Choroid plexus epithelial cell (primary cell): ENCODE data around the gene SCGB1C2.
"Not testable (repeated sequence)": the region's sequence is repeated elsewhere in the genome, so short reads cannot be mapped to it uniquely, and the experiment has no call there.

Experiments
- DNase-seq: peaks from one replicate; pipeline ENCODE4 v3.0.0-alpha.2; 2010; ENCODE audit warnings: low read depth
- H3K4me3 ChIP-seq: 2 replicates; pipeline ENCODE4 v1.5.1; 2011; ENCODE audit warnings: low read depth, mild to moderate bottlenecking, control low read depth, low read length, moderate library complexity
- TF ChIP-seq, protein P1 (sequence below): conservative IDR thresholded peaks from 2 replicates; pipeline ENCODE4 v1.5.1; 2011; ENCODE audit warnings: low read depth, mild to moderate bottlenecking, control low read depth, inconsistent platforms, low read length, moderate library complexity

Gene SCGB1C2

DNA sequence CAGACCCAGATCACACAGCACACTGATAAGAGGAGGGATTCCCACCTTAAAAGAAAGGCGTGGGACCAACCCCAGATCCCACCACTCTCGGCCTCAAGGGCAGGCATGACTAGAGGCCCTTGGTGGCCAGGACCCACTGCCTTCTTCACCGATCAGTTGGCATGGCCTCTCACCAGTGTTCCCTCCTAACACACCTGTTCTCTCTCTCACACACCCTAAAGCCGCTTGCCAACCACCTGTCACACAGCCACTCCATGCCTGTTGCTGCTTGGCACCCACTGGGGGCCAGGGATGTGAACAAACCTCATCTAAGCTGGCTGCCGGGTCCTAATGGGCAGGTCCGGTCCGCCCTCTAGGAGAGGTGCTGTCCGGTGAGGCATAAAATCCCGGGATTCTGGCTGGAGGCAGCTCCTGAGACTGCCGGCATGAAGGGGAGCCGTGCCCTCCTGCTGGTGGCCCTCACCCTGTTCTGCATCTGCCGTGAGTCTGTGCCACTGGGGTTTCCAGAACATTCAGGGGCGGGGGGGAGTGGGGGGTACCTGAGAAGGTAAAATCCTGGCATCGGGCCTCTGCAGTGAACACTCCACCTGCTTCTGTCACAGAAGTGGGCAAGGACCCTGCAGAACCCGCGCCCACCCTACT, at the start of gene SCGB1C2:
Gene SCGB1C2 (plus strand): TSS at position 404 of the 642 bp plus-strand sequence. CDS start 22 bp downstream, at position 426.
- DNase-seq, H3K4me3 ChIP-seq: not testable (repeated sequence)

DNA sequence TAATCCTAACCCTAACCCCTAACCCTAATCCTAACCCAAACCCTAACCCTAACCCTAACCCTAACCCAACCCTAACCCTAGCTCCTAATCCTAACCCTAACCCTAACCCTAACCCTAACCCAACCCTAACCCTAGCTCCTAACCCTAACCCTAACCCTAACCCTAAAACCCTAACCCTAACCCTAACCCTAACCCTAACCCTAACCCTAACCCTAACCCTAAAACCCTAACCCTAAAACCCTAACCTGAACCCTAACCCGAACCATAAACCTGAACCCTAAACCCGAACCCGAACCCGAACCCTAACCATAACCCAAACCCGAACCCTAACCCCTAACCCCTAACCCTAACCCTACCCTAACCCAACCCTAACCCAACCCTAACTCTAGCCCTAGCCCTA, 24.3 kb upstream of the SCGB1C2 start:
- not testable (repeated sequence) for DNase-seq

DNA sequence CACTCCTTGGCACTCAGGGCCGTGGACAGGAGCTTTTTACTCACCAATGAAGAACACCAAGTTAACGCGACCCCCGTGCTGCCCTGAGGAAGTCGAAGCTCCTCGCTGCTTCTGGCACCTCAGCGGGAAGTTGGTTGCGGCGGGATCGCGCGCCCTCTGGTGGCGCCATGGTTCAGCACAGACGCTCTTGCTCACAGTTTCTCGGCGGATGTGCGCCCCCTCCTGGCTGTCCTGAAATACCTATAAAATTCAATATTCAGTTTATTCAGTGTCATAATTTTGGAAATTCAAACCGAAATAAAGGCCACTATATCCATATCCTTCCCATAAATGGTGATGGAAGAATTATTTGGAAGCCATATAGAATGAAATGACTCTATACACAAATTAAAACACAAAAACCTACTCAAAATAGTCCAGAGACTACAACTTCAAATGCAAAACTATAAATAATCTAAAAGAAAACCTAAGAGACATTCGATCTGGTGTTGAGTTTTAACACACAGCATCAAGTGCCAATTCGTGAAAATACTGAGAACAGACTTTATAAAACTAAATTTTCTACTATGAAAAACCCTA, 18.9 kb upstream of the SCGB1C2 start:
- DNase-seq, H3K4me3 ChIP-seq: not testable (repeated sequence)
- TF ChIP-seq, protein P1, sequence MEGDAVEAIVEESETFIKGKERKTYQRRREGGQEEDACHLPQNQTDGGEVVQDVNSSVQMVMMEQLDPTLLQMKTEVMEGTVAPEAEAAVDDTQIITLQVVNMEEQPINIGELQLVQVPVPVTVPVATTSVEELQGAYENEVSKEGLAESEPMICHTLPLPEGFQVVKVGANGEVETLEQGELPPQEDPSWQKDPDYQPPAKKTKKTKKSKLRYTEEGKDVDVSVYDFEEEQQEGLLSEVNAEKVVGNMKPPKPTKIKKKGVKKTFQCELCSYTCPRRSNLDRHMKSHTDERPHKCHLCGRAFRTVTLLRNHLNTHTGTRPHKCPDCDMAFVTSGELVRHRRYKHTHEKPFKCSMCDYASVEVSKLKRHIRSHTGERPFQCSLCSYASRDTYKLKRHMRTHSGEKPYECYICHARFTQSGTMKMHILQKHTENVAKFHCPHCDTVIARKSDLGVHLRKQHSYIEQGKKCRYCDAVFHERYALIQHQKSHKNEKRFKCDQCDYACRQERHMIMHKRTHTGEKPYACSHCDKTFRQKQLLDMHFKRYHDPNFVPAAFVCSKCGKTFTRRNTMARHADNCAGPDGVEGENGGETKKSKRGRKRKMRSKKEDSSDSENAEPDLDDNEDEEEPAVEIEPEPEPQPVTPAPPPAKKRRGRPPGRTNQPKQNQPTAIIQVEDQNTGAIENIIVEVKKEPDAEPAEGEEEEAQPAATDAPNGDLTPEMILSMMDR, result peak; percentile 40

More for the DNA sequence above, 24.3 kb upstream of the SCGB1C2 start:
- not testable (repeated sequence) for H3K4me3 ChIP-seq

DNA sequence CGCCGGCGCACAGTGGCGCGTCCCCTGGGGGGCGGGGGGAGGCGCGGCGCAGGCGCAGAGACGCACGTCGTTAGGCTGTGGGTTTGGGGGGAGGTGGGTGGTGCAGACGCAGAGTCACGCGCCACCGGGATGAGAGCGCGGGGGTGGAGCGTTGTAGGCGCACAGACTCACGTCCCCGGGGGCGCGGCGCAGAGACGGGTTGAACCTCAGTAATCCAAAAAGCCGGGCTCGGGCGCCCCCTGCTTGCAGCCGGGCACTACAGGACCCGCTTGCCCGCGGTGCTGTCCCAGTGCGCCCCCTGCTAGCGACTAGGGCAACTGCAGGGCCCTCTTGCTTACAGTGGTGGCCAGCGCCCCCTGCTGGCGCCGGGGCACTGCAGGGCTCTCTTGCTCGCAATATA, 3.4 kb upstream of the SCGB1C2 start:
- H3K4me3 ChIP-seq, DNase-seq: not testable (repeated sequence)

DNA sequence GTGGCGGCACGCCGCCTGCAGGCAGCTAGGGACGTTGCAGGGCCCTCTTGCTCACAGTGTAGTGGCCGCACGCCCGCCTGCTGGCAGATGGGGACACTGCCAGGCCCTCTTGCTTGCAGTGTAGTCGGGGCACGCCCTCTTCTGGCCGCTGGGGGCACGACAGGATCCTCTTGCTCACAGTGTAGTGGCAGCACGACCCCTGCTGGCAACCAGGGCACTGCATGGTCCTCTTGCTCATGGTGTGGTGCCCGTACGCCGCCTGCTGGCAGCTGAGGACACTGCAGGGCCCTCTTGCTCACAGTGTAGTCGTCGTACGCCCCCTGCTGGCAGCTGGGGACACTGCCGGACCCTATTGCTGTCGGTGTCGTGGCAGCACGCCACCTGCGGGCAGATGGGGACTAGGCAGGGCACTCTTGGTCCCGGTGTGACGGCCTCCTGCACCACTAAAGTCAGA, 3.0 kb upstream of the SCGB1C2 start:
- TF ChIP-seq, protein P1, result peak; percentile 22
- H3K4me3 ChIP-seq, DNase-seq: not testable (repeated sequence)

DNA sequence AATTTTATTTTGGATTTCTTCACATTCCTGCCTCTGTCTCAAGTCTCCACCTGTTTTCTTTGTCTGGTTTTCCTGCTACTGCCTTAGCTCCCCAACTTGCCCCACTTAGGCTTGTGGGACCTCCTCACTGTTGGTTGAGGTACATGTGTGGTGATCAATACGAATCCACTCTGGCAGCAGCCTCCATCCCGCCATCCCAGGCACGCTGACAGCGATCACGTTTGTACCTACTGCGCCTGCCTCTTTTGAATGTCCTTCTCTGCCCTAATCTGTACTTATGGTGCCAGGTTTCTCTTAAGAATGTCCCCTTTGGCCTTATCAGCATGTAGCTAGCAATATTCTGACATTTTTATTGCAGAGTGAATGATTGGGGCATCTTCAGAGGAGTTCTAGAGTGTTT, 2.3 kb upstream of the SCGB1C2 start:
- H3K4me3 ChIP-seq, DNase-seq: not testable (repeated sequence)

DNA sequence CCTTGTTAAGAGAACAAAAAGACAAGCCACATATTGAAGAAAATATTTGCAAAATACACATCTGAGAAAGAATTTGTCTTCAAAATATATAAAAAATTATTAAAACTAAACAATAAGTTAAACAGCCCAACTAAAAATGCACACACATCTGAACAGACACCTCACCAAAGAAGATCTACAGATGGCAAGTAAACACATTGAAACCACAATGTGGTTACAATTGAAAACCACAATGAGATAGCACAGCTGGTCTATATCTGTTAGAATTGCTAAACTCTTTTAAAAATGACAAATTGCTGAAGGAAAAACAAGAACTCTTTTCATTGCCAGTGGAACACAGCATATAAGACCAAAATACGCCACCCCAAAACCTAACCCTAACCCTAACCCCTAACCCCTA, 1.5 kb upstream of the SCGB1C2 start:
- not testable (repeated sequence) for H3K4me3 ChIP-seq, DNase-seq

DNA sequence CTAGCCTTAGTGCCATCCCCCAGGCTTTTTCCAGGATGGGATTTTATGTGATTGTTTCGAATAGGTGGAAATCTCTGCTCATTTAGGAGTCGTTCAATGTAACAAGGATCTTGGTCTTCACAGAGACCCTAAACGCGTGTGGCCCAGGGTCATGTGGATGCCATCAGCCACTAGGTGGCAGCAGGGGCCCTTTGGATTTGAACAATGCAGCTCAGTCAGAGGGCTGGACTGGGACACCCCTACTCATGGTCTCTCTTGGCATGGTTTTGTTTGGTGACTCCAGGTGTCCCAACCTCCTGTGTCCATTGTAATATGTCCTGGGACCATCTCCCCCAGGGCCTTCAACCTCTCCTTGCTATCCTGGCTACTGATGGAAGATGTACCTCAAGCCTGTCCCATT, 838 bp upstream of the SCGB1C2 start:
- TF ChIP-seq, protein P1, result peak; percentile 37
- not testable (repeated sequence) for DNase-seq, H3K4me3 ChIP-seq

DNA sequence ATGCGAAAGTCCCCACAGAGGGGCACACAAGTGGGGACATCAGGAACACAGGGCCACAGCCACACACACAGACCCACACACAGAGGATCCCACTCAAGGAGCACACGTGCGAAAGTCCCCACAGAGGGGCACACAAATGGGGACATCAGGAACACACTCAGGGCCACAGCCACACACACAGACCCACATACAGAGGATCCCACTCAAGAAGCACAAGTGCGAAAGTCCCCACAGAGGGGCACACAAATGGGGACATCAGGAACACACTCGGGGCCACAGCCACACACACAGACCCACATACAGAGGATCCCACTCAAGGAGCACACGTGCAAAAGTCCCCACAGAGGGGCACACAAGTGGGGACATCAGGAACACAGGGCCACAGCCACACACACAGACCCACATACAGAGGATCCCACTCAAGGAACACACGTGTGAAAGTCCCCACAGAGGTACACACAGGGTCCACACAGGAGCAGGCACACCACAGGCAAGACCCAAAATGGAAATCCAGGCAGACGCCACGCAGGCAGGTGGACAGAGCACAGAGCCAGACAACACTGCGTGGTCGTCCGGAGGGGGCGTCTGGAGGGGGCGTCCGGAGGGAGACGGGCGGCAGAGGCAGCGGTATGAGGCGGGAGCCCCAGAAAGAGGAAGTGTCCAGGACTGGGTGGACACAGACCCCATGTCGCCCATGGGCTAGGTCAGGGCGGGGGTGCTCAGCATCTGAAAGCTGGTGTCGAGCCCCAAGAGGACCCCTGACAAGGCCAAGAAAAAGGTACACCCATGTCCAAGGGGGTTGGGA, 2.2 kb downstream of the SCGB1C2 start:
- not testable (repeated sequence) for DNase-seq, H3K4me3 ChIP-seq

DNA sequence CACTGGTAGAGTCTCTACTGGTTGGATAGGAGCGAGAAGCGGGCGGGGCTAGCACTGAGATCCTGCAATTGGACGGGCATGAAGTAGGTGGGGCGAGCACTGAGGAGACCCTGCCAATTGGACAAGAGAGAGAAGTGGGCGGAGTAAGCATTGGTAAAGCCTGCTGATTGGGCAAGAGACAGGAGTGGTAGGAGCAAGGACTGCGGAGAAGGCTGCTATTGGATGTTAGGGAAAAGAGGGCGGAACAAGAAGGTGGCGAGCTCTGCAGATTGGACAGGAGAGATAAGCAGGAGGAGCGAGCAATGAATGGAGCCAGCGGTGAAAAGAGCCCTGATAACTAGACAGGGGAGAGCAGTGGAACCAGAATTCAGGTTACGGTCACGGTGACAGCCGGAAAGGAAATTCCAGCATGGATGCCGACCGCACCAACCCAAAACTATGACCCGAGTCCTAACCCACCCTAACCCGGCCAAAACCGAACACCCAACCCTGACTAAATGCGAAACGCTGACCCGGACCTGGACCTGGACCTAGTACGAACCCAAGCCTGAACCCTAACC, 4.8 kb downstream of the SCGB1C2 start:
- TF ChIP-seq, protein P1, result no peak
- no peak overlapping the region for H3K4me3 ChIP-seq
- peak; percentile 13 for DNase-seq
